ENCODE results near the gene ST7.
A peak's percentile ranks its signal among the peaks of the same experiment; 100 is the strongest.

Gene ST7

GRCh38 chr7:117011419-117012260, 58.3 kb downstream of the ST7 start:
- Histone ChIP-seq H3K27me3 (ENCODE audit: insufficient read depth, low read length, poor library complexity, severe bottlenecking) (peaks cover 44% of the 10 kb centered on the region), H3K4me3 (ENCODE audit: low read length, poor library complexity, severe bottlenecking) (no peak overlapping the region), H3K9me2 (replicated peaks; ENCODE audit: low read depth, low read length) (no peaks in the 10 kb centered on the region), H4K20me1 (ENCODE audit: insufficient read depth, low read length, poor library complexity, severe bottlenecking) (no peaks in the 10 kb centered on the region), H3K9ac (ENCODE audit: low read depth, low read length, poor library complexity, severe bottlenecking) (no peak overlapping the region), H3K4me2 (ENCODE audit: low read depth, low read length, poor library complexity, severe bottlenecking) (no peak overlapping the region), H2AFZ (ENCODE audit: low read length) (no peak overlapping the region), H3K9me3 (ENCODE audit: insufficient read depth, low read depth, low read length) (no peaks in the 10 kb centered on the region), H3K36me3 (ENCODE audit: insufficient read depth, low read length) (no peaks in the 10 kb centered on the region), H3K79me2 (ENCODE audit: insufficient read depth, low read length) (no peaks in the 10 kb centered on the region), H3F3A (ENCODE audit: low read depth) (no peaks in the 10 kb centered on the region), H3K4me1 (ENCODE audit: insufficient read depth, low read length, poor library complexity, severe bottlenecking) (peaks cover 35% of the 10 kb centered on the region)
- no peak for TF ChIP-seq EZH2phosphoT487 (IDR thresholded peaks at IDR 0.05; ENCODE audit: borderline replicate concordance)
- TF ChIP-seq, protein P1, sequence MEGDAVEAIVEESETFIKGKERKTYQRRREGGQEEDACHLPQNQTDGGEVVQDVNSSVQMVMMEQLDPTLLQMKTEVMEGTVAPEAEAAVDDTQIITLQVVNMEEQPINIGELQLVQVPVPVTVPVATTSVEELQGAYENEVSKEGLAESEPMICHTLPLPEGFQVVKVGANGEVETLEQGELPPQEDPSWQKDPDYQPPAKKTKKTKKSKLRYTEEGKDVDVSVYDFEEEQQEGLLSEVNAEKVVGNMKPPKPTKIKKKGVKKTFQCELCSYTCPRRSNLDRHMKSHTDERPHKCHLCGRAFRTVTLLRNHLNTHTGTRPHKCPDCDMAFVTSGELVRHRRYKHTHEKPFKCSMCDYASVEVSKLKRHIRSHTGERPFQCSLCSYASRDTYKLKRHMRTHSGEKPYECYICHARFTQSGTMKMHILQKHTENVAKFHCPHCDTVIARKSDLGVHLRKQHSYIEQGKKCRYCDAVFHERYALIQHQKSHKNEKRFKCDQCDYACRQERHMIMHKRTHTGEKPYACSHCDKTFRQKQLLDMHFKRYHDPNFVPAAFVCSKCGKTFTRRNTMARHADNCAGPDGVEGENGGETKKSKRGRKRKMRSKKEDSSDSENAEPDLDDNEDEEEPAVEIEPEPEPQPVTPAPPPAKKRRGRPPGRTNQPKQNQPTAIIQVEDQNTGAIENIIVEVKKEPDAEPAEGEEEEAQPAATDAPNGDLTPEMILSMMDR (conservative IDR thresholded peaks at IDR 0.05; ENCODE audit: low read length): no peak

DNA sequence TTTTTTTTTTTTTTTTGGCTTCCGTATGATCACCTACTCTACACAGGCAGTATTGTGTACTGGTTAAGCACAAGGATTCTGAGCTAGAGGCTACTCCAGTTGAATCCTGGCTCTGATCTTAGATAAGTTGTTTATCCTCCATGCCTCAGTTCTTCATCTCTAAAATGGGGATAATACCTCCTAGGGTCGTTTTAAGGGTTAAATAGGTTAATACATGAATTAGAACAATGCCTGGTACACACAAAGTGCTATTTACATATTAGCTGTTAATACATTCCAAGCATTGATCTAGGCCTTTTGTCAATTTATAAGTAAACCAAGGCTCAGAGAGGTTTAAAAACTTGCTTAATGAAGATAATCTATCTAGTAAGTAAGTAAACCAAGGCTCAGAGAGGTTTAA, 59.0 kb downstream of the ST7 start:
- TF ChIP-seq, protein P1 (conservative IDR thresholded peaks at IDR 0.05; ENCODE audit: low read length): no peak
- TF ChIP-seq EZH2phosphoT487 (IDR thresholded peaks at IDR 0.05; ENCODE audit: borderline replicate concordance): no peak
- Histone ChIP-seq H3K27me3 (ENCODE audit: insufficient read depth, low read length, poor library complexity, severe bottlenecking) (peaks cover 45% of the 10 kb centered on the region), H3K9ac (ENCODE audit: low read depth, low read length, poor library complexity, severe bottlenecking) (no peak overlapping the region), H3K79me2 (ENCODE audit: insufficient read depth, low read length) (no peaks in the 10 kb centered on the region), H3K4me1 (ENCODE audit: insufficient read depth, low read length, poor library complexity, severe bottlenecking) (peaks cover 38% of the 10 kb centered on the region), H2AFZ (ENCODE audit: low read length) (no peak overlapping the region), H3K9me3 (ENCODE audit: insufficient read depth, low read depth, low read length) (no peaks in the 10 kb centered on the region), H3K36me3 (ENCODE audit: insufficient read depth, low read length) (no peaks in the 10 kb centered on the region), H3F3A (ENCODE audit: low read depth) (no peaks in the 10 kb centered on the region), H4K20me1 (ENCODE audit: insufficient read depth, low read length, poor library complexity, severe bottlenecking) (no peaks in the 10 kb centered on the region), H3K4me2 (ENCODE audit: low read depth, low read length, poor library complexity, severe bottlenecking) (no peak overlapping the region), H3K4me3 (ENCODE audit: low read length, poor library complexity, severe bottlenecking) (no peak overlapping the region), H3K9me2 (replicated peaks; ENCODE audit: low read depth, low read length) (no peaks in the 10 kb centered on the region)

DNA sequence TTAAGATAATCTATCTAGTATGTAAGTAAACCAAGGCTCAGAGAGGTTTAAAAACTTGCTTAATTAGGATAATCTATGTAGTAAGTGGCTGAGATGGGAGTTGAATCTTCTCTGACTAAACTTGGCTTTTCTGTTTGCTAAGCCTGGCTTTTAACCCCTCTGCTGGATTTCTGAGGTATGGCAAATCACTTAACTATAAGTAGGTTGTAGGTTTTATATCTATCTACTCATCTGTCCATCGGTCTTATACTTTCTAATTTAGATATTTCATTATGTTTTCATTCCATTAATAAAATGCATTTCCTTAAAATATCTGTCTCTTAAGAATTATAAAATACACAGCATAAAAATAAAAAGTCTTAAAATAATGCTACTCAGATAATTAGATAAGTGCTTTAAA, 59.4 kb downstream of the ST7 start:
- Histone ChIP-seq H3K79me2 (ENCODE audit: insufficient read depth, low read length) (no peaks in the 10 kb centered on the region), H3K9me2 (replicated peaks; ENCODE audit: low read depth, low read length) (no peaks in the 10 kb centered on the region), H3K9ac (ENCODE audit: low read depth, low read length, poor library complexity, severe bottlenecking) (no peak overlapping the region), H3K9me3 (ENCODE audit: insufficient read depth, low read depth, low read length) (no peaks in the 10 kb centered on the region), H3K4me3 (ENCODE audit: low read length, poor library complexity, severe bottlenecking) (no peak overlapping the region), H2AFZ (ENCODE audit: low read length) (no peak overlapping the region), H3K4me1 (ENCODE audit: insufficient read depth, low read length, poor library complexity, severe bottlenecking) (peaks cover 38% of the 10 kb centered on the region), H3K36me3 (ENCODE audit: insufficient read depth, low read length) (no peaks in the 10 kb centered on the region), H3K4me2 (ENCODE audit: low read depth, low read length, poor library complexity, severe bottlenecking) (no peak overlapping the region), H3F3A (ENCODE audit: low read depth) (no peaks in the 10 kb centered on the region), H4K20me1 (ENCODE audit: insufficient read depth, low read length, poor library complexity, severe bottlenecking) (no peaks in the 10 kb centered on the region), H3K27me3 (ENCODE audit: insufficient read depth, low read length, poor library complexity, severe bottlenecking) (peaks cover 40% of the 10 kb centered on the region)
- no peak for TF ChIP-seq EZH2phosphoT487 (IDR thresholded peaks at IDR 0.05; ENCODE audit: borderline replicate concordance)
- TF ChIP-seq, protein P1 (conservative IDR thresholded peaks at IDR 0.05; ENCODE audit: low read length): peak; percentile 64
